ENCODE data around the gene PEAK1.

DNA sequence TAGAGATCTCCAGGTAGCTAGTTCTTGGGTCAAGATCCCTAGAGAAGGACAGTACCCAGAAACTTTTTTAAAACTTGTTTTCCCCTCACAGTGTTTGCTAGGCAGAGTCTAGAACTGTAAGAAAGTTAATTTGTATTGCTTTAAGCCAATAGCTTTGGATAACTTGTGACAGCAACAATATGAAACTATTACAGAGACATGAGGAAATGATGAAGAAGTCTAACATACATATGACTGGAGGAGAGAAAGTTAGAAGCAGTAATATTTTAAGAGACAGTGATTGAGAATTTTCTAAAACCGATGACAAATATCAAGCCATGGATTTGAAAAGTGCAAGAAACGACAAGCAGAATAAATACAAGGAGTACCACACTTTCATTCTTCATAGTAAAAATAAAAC lies 10.7 kb upstream of the PEAK1 start:
- TF ChIP-seq, protein P1, sequence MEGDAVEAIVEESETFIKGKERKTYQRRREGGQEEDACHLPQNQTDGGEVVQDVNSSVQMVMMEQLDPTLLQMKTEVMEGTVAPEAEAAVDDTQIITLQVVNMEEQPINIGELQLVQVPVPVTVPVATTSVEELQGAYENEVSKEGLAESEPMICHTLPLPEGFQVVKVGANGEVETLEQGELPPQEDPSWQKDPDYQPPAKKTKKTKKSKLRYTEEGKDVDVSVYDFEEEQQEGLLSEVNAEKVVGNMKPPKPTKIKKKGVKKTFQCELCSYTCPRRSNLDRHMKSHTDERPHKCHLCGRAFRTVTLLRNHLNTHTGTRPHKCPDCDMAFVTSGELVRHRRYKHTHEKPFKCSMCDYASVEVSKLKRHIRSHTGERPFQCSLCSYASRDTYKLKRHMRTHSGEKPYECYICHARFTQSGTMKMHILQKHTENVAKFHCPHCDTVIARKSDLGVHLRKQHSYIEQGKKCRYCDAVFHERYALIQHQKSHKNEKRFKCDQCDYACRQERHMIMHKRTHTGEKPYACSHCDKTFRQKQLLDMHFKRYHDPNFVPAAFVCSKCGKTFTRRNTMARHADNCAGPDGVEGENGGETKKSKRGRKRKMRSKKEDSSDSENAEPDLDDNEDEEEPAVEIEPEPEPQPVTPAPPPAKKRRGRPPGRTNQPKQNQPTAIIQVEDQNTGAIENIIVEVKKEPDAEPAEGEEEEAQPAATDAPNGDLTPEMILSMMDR (conservative IDR thresholded peaks at IDR 0.05; ENCODE audit: low read depth, low read length) = no peak
- no peak for TF ChIP-seq EZH2 (IDR thresholded peaks at IDR 0.05; ENCODE audit: low read length, unreplicated experiment)

Data from PC-3 (cell line).